Measurements from ENCODE around the gene CCDC8. TPM values are rescaled to one million over a fixed set of nuclear protein-coding genes. Genes with fewer than 3 reads are reported as not detected.
A peak's percentile ranks its signal among the peaks of the same experiment; 100 is the strongest.

CCDC8 gene
- total and polyA plus RNA-seq, 9 of the 15 experiments (the other 6 are each of a cell fraction or from before 2014, with no cell fraction given) = 0.68 to 30.8 (median 15.6) TPM

DNA sequence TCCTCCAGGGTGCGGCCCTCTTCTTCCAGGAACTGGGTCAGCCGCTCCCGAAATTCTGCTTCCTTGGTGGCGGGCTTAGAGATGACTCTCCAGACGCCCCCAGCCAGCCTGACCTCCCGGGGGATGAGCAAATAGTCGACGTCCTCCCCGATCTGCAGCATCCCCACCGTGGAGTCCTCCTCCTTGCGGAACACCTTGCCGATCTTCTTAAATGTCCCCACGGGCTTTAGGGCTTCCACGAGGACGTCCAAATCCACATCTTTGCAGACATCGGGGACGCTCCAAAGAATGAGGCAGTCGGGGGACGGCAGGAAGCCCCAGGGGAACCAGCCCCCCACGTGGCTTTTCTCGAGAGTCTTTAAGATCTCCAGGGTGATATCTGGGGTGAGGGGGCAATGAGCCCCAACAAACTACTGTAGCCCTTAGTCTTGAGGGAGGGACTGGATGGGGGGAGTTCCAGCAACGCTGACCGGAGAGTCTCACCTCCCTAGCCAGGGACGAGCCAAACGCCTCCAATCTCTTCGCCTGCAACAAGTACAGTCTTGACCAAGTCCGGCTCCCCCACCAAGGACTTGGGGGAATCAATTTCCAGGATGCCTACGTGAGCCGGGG is 608 bp downstream of the CCDC8 start (continued):
- TF ChIP-seq ZFP36 (IDR thresholded peaks at IDR 0.05; ENCODE audit: low read depth, low read length, partially characterized antibody) = peak; percentile 24
- TF ChIP-seq GABPB1 (CRISPR knock-in tag; IDR thresholded peaks at IDR 0.05) = 0 out of 2 replicates have a peak, but pooled peaks have one; percentile 4
- TF ChIP-seq, protein P1, sequence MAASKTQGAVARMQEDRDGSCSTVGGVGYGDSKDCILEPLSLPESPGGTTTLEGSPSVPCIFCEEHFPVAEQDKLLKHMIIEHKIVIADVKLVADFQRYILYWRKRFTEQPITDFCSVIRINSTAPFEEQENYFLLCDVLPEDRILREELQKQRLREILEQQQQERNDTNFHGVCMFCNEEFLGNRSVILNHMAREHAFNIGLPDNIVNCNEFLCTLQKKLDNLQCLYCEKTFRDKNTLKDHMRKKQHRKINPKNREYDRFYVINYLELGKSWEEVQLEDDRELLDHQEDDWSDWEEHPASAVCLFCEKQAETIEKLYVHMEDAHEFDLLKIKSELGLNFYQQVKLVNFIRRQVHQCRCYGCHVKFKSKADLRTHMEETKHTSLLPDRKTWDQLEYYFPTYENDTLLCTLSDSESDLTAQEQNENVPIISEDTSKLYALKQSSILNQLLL (CRISPR knock-in tag; IDR thresholded peaks at IDR 0.05; ENCODE audit: borderline replicate concordance) = no peak
- TF ChIP-seq, protein P2, sequence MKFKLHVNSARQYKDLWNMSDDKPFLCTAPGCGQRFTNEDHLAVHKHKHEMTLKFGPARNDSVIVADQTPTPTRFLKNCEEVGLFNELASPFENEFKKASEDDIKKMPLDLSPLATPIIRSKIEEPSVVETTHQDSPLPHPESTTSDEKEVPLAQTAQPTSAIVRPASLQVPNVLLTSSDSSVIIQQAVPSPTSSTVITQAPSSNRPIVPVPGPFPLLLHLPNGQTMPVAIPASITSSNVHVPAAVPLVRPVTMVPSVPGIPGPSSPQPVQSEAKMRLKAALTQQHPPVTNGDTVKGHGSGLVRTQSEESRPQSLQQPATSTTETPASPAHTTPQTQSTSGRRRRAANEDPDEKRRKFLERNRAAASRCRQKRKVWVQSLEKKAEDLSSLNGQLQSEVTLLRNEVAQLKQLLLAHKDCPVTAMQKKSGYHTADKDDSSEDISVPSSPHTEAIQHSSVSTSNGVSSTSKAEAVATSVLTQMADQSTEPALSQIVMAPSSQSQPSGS (CRISPR knock-in tag; IDR thresholded peaks at IDR 0.05) = no peak
- no peak for TF ChIP-seq DDX20 (tag; IDR thresholded peaks at IDR 0.05; ENCODE audit: low read depth)
- peak; percentile 98 for TF ChIP-seq ZNF263 (CRISPR knock-in tag; IDR thresholded peaks at IDR 0.05; ENCODE audit: borderline replicate concordance)
- TF ChIP-seq ZNF239 (CRISPR knock-in tag; IDR thresholded peaks at IDR 0.05) = no peak
- TF ChIP-seq, protein P3, sequence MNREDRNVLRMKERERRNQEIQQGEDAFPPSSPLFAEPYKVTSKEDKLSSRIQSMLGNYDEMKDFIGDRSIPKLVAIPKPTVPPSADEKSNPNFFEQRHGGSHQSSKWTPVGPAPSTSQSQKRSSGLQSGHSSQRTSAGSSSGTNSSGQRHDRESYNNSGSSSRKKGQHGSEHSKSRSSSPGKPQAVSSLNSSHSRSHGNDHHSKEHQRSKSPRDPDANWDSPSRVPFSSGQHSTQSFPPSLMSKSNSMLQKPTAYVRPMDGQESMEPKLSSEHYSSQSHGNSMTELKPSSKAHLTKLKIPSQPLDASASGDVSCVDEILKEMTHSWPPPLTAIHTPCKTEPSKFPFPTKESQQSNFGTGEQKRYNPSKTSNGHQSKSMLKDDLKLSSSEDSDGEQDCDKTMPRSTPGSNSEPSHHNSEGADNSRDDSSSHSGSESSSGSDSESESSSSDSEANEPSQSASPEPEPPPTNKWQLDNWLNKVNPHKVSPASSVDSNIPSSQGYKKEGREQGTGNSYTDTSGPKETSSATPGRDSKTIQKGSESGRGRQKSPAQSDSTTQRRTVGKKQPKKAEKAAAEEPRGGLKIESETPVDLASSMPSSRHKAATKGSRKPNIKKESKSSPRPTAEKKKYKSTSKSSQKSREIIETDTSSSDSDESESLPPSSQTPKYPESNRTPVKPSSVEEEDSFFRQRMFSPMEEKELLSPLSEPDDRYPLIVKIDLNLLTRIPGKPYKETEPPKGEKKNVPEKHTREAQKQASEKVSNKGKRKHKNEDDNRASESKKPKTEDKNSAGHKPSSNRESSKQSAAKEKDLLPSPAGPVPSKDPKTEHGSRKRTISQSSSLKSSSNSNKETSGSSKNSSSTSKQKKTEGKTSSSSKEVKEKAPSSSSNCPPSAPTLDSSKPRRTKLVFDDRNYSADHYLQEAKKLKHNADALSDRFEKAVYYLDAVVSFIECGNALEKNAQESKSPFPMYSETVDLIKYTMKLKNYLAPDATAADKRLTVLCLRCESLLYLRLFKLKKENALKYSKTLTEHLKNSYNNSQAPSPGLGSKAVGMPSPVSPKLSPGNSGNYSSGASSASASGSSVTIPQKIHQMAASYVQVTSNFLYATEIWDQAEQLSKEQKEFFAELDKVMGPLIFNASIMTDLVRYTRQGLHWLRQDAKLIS (CRISPR knock-in tag; IDR thresholded peaks at IDR 0.05) = 0 out of 2 replicates have a peak, but pooled peaks have one; percentile 14
